IMR-90 (cell line): Measurements from ENCODE around the gene DDX54. TPM values are rescaled to one million over a fixed set of nuclear protein-coding genes. Genes with fewer than 3 reads are reported as not detected.
"Not testable (repeated sequence)": the region's sequence is repeated elsewhere in the genome, so short reads cannot be mapped to it uniquely, and the experiment has no call there.

ENCODE experiments used
- ATAC-seq: fragments of 200-7000 bp; cut with Tn5 transposase; 2 replicates; pipeline ENCODE4 v1.9.1; 2020; ENCODE audit warnings: low read depth, mild to moderate bottlenecking, moderate library complexity
- BruUV-seq: library from RNA; stranded (reverse); fragments of 400-500 nt; replicated peaks from 2 replicates; lab custom pipeline; 2021; lab: Mats Ljungman, UMichigan
- CTCF ChIA-PET: fragments of 300-600 bp; formaldehyde crosslinking; extraction: SDS; loops from one replicate; lab custom pipeline; 2021; ENCODE audit warnings: antibody characterized with exemption; lab: Yijun Ruan, JAX
- POLR2A ChIA-PET: fragments of 300-600 bp; sonication (Branson Sonifier 250); formaldehyde crosslinking; loops from one replicate; lab custom pipeline; 2022; ENCODE audit warnings: antibody characterized with exemption; ENCODE audit not compliant: unreplicated experiment; lab: Charles Lee
- DNase-seq: peaks from one replicate; pipeline ENCODE4 v3.0.0; 2013
- H2AFZ ChIP-seq: replicated peaks from 2 replicates; pipeline ENCODE3; 2013; ENCODE audit warnings: low read length, mild to moderate bottlenecking; ENCODE audit not compliant: poor library complexity
- H2AK5ac ChIP-seq: 2 replicates; pipeline ENCODE4 v1.6.1; 2013; ENCODE audit warnings: low read depth, low read length, inconsistent platforms
- H2AK9ac ChIP-seq: replicated peaks from 2 replicates; pipeline ENCODE3; 2013; ENCODE audit warnings: mild to moderate bottlenecking, low read depth, low read length, moderate library complexity; ENCODE audit not compliant: poor library complexity
- H2BK120ac ChIP-seq: 2 replicates; pipeline ENCODE4 v1.6.1; 2013; ENCODE audit warnings: low read depth, low read length, inconsistent platforms
- H2BK15ac ChIP-seq: 3 replicates; pipeline ENCODE4 v1.6.1; 2013; ENCODE audit warnings: low read depth, low read length, inconsistent platforms
- H2BK20ac ChIP-seq: 2 replicates; pipeline ENCODE4 v1.6.1; 2013; ENCODE audit warnings: low read depth, mild to moderate bottlenecking, inconsistent platforms, low read length, moderate library complexity
- H2BK5ac ChIP-seq: 2 replicates; pipeline ENCODE4 v1.6.1; 2013; ENCODE audit warnings: mild to moderate bottlenecking, low read depth, low read length, inconsistent platforms; ENCODE audit not compliant: poor library complexity, severe bottlenecking
- H3K14ac ChIP-seq: replicated peaks from 2 replicates; pipeline ENCODE4 v1.6.1; 2013; ENCODE audit warnings: low read depth, low read length, inconsistent platforms
- H3K18ac ChIP-seq: 2 replicates; pipeline ENCODE4 v1.6.1; 2013; ENCODE audit warnings: low read depth, low read length, control low read depth
- H3K23ac ChIP-seq: 2 replicates; pipeline ENCODE4 v1.6.1; 2013; ENCODE audit warnings: low read depth, low read length, inconsistent platforms
- H3K27ac ChIP-seq: 2 replicates; pipeline ENCODE4 v1.5.1; 2013; ENCODE audit warnings: mild to moderate bottlenecking, control low read depth, low read length; ENCODE audit not compliant: insufficient read depth
- H3K27me3 ChIP-seq: 2 replicates; pipeline ENCODE4 v1.6.1; 2013; ENCODE audit warnings: low read length; ENCODE audit not compliant: control insufficient read depth, insufficient read depth
- H3K36me3 ChIP-seq: 2 replicates; pipeline ENCODE4 v1.6.1; 2013; ENCODE audit warnings: low read length, mixed read lengths; ENCODE audit not compliant: control insufficient read depth, insufficient read depth
- H3K4ac ChIP-seq: 2 replicates; pipeline ENCODE4 v1.6.1; 2013; ENCODE audit warnings: low read depth, low read length, inconsistent platforms
- H3K4me1 ChIP-seq: 2 replicates; pipeline ENCODE4 v1.6.1; 2013; ENCODE audit warnings: low read length, mixed read lengths; ENCODE audit not compliant: control insufficient read depth, insufficient read depth
- H3K4me2 ChIP-seq: 2 replicates; pipeline ENCODE4 v1.6.1; 2013; ENCODE audit warnings: low read depth, mild to moderate bottlenecking, control low read depth, low read length, moderate library complexity
- H3K4me3 ChIP-seq: 2 replicates; pipeline ENCODE4 v1.5.1; 2013; ENCODE audit warnings: low read depth, mild to moderate bottlenecking, control low read depth, low read length, moderate library complexity; ENCODE audit not compliant: insufficient read depth
- H3K56ac ChIP-seq: 2 replicates; pipeline ENCODE4 v1.6.1; 2013; ENCODE audit warnings: low read length, inconsistent platforms; ENCODE audit not compliant: insufficient read depth; ENCODE audit errors: extremely low read depth
- H3K79me1 ChIP-seq, 2 experiments: 2 replicates each; pipeline ENCODE4 v1.6.1; 2013; ENCODE audit warnings: low read length in 2 of 2, inconsistent platforms in 1 of 2, low read depth in 1 of 2
- H3K9ac ChIP-seq: 2 replicates; pipeline ENCODE4 v1.6.1; 2013; ENCODE audit warnings: low read depth, low read length, control low read depth
- H3K9me1 ChIP-seq: 2 replicates; pipeline ENCODE4 v1.6.1; 2013; ENCODE audit warnings: low read length, inconsistent platforms; ENCODE audit not compliant: insufficient read depth
- H3K9me3 ChIP-seq: 2 replicates; pipeline ENCODE4 v1.6.1; 2013; ENCODE audit warnings: low read length; ENCODE audit not compliant: control insufficient read depth, insufficient read depth
- H4K20me1 ChIP-seq: 2 replicates; pipeline ENCODE4 v1.6.1; 2013; ENCODE audit warnings: low read length, inconsistent platforms; ENCODE audit not compliant: insufficient read depth
- H4K5ac ChIP-seq: 2 replicates; pipeline ENCODE4 v1.6.1; 2013; ENCODE audit warnings: mild to moderate bottlenecking, low read depth, low read length, control low read depth
- H4K8ac ChIP-seq, 2 experiments: 2 replicates each; pipeline ENCODE4 v1.6.1; 2013; ENCODE audit warnings: low read depth in 2 of 2, low read length in 2 of 2, control low read depth in 1 of 2, inconsistent platforms in 1 of 2
- H4K91ac ChIP-seq: 2 replicates; pipeline ENCODE4 v1.6.1; 2013; ENCODE audit warnings: low read depth, low read length, inconsistent platforms; ENCODE audit not compliant: insufficient read depth
- MXI1 ChIP-seq: IDR thresholded peaks from 2 replicates; pipeline ENCODE4 v1.6.1; 2012; ENCODE audit warnings: low read depth, mild to moderate bottlenecking, low read length, moderate library complexity, borderline replicate concordance
- NFE2L2 ChIP-seq: fragments of 150-350 bp; IDR thresholded peaks from 2 replicates; pipeline ENCODE4 v1.6.1; 2016; ENCODE audit warnings: low read depth, mild to moderate bottlenecking, low read length
- RAD21 ChIP-seq: IDR thresholded peaks from 2 replicates; pipeline ENCODE4 v1.6.1; 2012; ENCODE audit warnings: low read length, improper control_type of control experiment
- SMC3 ChIP-seq: fragments of 150-350 bp; IDR thresholded peaks from 2 replicates; pipeline ENCODE4 v1.6.1; 2016; ENCODE audit warnings: low read depth, mild to moderate bottlenecking, antibody characterized with exemption, low read length, moderate library complexity
- WGBS, 2 experiments: methylation state at CpG; one replicate each; pipeline versions ENCODE4 v1.1.5 to v1.1.7; 2013; ENCODE audit warnings: missing lambda C conversion rate in 2 of 2; ENCODE audit not compliant: insufficient read length in 1 of 2; ENCODE audit errors: extremely low coverage in 2 of 2; 5-methylcytosine and 5-hydroxymethylcytosine counted together
- dilution Hi-C: fragments of 300-500 bp; cut with HindIII; formaldehyde crosslinking; loops from one replicate; pipeline ENCODE4 v1.14.3; 2018; ENCODE audit warnings: low sequenced_read_pairs; ENCODE audit not compliant: unreplicated experiment
- in situ Hi-C: fragments of 300-500 bp; cut with MboI; formaldehyde crosslinking; loops from 3 replicates; pipeline ENCODE4 v1.14.3; 2019; ENCODE audit warnings: low sequenced_read_pairs, inconsistent platforms, mixed read lengths
- intact Hi-C: fragments of 100-400 bp; cut with micrococcal nuclease; formaldehyde crosslinking; loops from 2 replicates; pipeline ENCODE4 v1.10.0; 2022
- polyA plus RNA-seq, 3 experiments: library from polyadenylated mRNA; depleted of rRNA; stranded (reverse); fragments of >200 nt; gene quantifications; 2 replicates each; pipeline ENCODE4 v1.2.3, GENCODE V29; 2012; ENCODE audit warnings: low replicate concordance in 1 of 3
- total RNA-seq: library from RNA; depleted of rRNA; stranded (reverse); fragments of >200 nt; gene quantifications from 2 replicates; pipeline ENCODE4 v1.2.3, GENCODE V29; 2012

The DDX54 gene
- total and polyA plus RNA-seq, 2 of the 4 experiments (the other 2 are of a cell fraction) = 23.8 to 47.5 TPM

- CTCF ChIA-PET = no interaction called here
These were observed 22.3 kb upstream of the DDX54 start for GRCh38 chr12:113207613-113208040.

GRCh38 chr12:113206802-113207201 lies 21.5 kb upstream of the DDX54 start:
- H3K56ac ChIP-seq, H3K18ac ChIP-seq, H3K79me1 ChIP-seq, intact Hi-C loops, H4K20me1 ChIP-seq, H3K4me1 ChIP-seq, dilution Hi-C loops, H3K4me2 ChIP-seq, H2BK15ac ChIP-seq, H4K5ac ChIP-seq, H3K14ac ChIP-seq, H3K27me3 ChIP-seq, ATAC-seq, POLR2A ChIA-PET, H3K9ac ChIP-seq, DNase-seq, in situ Hi-C loops, H4K91ac ChIP-seq, H4K8ac ChIP-seq, H3K27ac ChIP-seq, BruUV-seq, H3K4ac ChIP-seq, H2AFZ ChIP-seq, H2AK9ac ChIP-seq, H3K23ac ChIP-seq, H2BK120ac ChIP-seq, H2BK5ac ChIP-seq, H2AK5ac ChIP-seq, H3K9me3 ChIP-seq, H3K4me3 ChIP-seq, H3K36me3 ChIP-seq, CTCF ChIA-PET, H2BK20ac ChIP-seq: not testable (repeated sequence)
- no CpG with 5 or more reads among the region's 5 CpGs for WGBS, 2 experiments
- peaks cover 11% of the 10 kb centered on the region; the same call in 1 of the 2 replicates for H3K9me1 ChIP-seq

More at GRCh38 chr12:113207613-113208040, 22.3 kb upstream of the DDX54 start:
- Histone ChIP-seq H4K20me1 (no peaks in the 10 kb centered on the region), H3K14ac (0 out of 2 replicates have a peak overlapping the region, but pooled peaks have one; percentile 20), H3K18ac (no peak overlapping the region), H3K4me2 (no peak overlapping the region), H3K9me3 (no peaks in the 10 kb centered on the region), H4K8ac (no peak overlapping the region), H3K9ac (no peak overlapping the region), H2BK20ac (no peak overlapping the region), H2BK120ac (no peak overlapping the region), H3K36me3 (no peaks in the 10 kb centered on the region), H3K27me3 (no peaks in the 10 kb centered on the region), H2AK5ac (peak overlapping the region; percentile 76), H2BK5ac (no peak overlapping the region), H2BK15ac (no peak overlapping the region), H2AK9ac (no peak overlapping the region), H3K27ac (no peak overlapping the region), H3K56ac (0 out of 2 replicates have a peak overlapping the region, but pooled peaks have one; percentile 3), H3K4me3 (no peak overlapping the region), H3K4ac (peak overlapping the region; percentile 24; the same call in 1 of the 2 replicates), H3K23ac (no peak overlapping the region), H4K91ac (no peak overlapping the region), H2AFZ (no peak overlapping the region), H4K5ac (no peak overlapping the region), H3K9me1 (peaks cover 11% of the 10 kb centered on the region; the same call in 1 of the 2 replicates), H3K79me1 (no peaks in the 10 kb centered on the region), H3K4me1 (peaks cover 7% of the 10 kb centered on the region)
- BruUV-seq = no TSS peak
- dilution Hi-C loops = no loop called here
- no peak for DNase-seq
- in situ Hi-C loops = no loop called here
- intact Hi-C loops = no loop called here
- TF ChIP-seq NFE2L2 (no peak), MXI1 (no peak), RAD21 (no peak), SMC3 (no peak)
- POLR2A ChIA-PET = no interaction called here
- ATAC-seq = no peak
- WGBS, 2 experiments = 60% methylated on average over 1 of the region's 6 CpGs; no CpG with 5 or more reads in 1 of the 2 experiments
